Measurements from ENCODE around the gene AQP7. TPM values are rescaled to one million over a fixed set of nuclear protein-coding genes. Genes with fewer than 3 reads are reported as not detected.

The AQP7 gene
- total RNA-seq, 1 donor from 2014 or later: 5.0 TPM

DNA sequence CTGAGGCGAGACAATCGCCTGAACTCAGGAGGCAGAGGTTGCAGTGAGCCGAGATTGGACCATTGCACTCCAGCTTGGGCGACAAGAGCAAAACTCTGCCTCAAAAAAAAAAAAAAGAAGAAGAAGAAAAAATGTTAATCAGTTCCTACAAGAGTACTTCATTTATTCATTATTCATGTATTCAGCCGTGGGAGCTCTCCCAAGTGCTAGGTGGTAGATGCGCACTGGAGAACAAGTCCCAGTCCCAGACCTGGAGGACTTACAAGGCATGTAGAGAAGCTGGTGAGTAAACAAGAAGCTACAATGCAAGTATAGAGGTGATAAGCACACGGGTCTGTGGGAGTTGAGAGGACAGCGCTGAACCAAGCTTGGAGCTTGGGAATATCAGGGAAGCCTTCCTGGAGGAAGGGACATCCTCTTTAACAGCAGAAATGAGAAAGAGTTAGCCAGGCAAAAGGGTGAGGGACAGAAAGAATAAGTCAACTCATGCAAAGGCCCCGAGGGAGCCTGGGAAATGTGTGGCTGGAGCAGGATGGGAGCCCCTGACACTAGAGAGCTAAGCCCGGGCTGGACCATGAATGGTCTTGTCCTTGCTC lies 17.4 kb upstream of the AQP7 start:
- peaks cover 8% of the 10 kb centered on the region for H3K27me3 Mint-ChIP-seq
- H3K27ac Mint-ChIP-seq: no peak overlapping the region
- H3K4me3 Mint-ChIP-seq: no peak overlapping the region
- no peaks in the 10 kb centered on the region for H3K9me3 Mint-ChIP-seq
- TF ChIP-seq CTCF (conservative IDR thresholded peaks at IDR 0.05): no peak
- no peak for DNase-seq (ENCODE audit: extremely low spot score, unreplicated experiment)
- no peaks in the 10 kb centered on the region for H3K36me3 Mint-ChIP-seq
- H3K4me1 Mint-ChIP-seq (ENCODE audit: unreplicated experiment): peaks cover 13% of the 10 kb centered on the region

DNA sequence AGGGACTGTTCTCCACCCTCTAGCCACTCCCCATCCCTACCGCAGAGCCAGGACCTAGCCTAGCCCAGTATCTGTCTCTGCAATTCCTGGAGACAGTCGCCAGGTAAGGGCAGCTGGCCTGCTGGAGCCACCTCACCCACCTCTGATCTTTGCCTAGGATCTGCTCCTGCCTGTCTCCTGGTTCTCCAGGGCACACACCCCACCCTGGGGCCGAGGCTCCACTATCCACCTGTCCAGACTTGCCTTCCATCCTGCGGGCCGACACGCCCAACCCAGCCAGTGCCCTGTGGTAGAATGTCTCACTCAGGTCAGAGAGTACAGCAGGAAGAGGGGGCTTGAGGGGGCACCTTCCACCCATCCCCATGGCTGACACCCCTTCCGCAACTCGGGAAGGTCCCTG lies 15.7 kb upstream of the AQP7 start:
- H3K27ac Mint-ChIP-seq: no peak overlapping the region
- H3K4me3 Mint-ChIP-seq: no peak overlapping the region
- TF ChIP-seq CTCF (conservative IDR thresholded peaks at IDR 0.05): no peak
- peaks cover 13% of the 10 kb centered on the region for H3K4me1 Mint-ChIP-seq (ENCODE audit: unreplicated experiment)
- H3K36me3 Mint-ChIP-seq: no peaks in the 10 kb centered on the region
- no peak for DNase-seq (ENCODE audit: extremely low spot score, unreplicated experiment)
- H3K27me3 Mint-ChIP-seq: peaks cover 8% of the 10 kb centered on the region
- no peaks in the 10 kb centered on the region for H3K9me3 Mint-ChIP-seq

GRCh38 chr9:33416996-33417395 lies 14.6 kb upstream of the AQP7 start:
- Mint-ChIP-seq H3K27ac (peak overlapping the region; percentile 30), H3K9me3 (no peaks in the 10 kb centered on the region), H3K4me1 (ENCODE audit: unreplicated experiment) (peaks cover 13% of the 10 kb centered on the region), H3K27me3 (peaks cover 8% of the 10 kb centered on the region), H3K36me3 (no peaks in the 10 kb centered on the region), H3K4me3 (peak overlapping the region; percentile 62)
- TF ChIP-seq CTCF (conservative IDR thresholded peaks at IDR 0.05): no peak
- no peak for DNase-seq (ENCODE audit: extremely low spot score, unreplicated experiment)

- no peaks in the 10 kb centered on the region for H3K9me3 Mint-ChIP-seq
- peaks cover 8% of the 10 kb centered on the region for H3K27me3 Mint-ChIP-seq
- H3K4me3 Mint-ChIP-seq: peak overlapping the region; percentile 34
- peaks cover 13% of the 10 kb centered on the region for H3K4me1 Mint-ChIP-seq (ENCODE audit: unreplicated experiment)
- H3K27ac Mint-ChIP-seq: peak overlapping the region; percentile 90
- H3K36me3 Mint-ChIP-seq: no peaks in the 10 kb centered on the region
- TF ChIP-seq CTCF (conservative IDR thresholded peaks at IDR 0.05): peak; percentile 77
- peak; percentile 77 for DNase-seq (ENCODE audit: extremely low spot score, unreplicated experiment)
Measured at GRCh38 chr9:33415501-33416038, 13.2 kb upstream of the AQP7 start.

GRCh38 chr9:33414889-33415500 lies 12.6 kb upstream of the AQP7 start:
- peak overlapping the region; percentile 90 for H3K27ac Mint-ChIP-seq
- peaks cover 4% of the 10 kb centered on the region for H3K27me3 Mint-ChIP-seq
- no peak for TF ChIP-seq CTCF (conservative IDR thresholded peaks at IDR 0.05)
- no peaks in the 10 kb centered on the region for H3K36me3 Mint-ChIP-seq
- DNase-seq (ENCODE audit: extremely low spot score, unreplicated experiment): no peak
- H3K9me3 Mint-ChIP-seq: no peaks in the 10 kb centered on the region
- peaks cover 13% of the 10 kb centered on the region for H3K4me1 Mint-ChIP-seq (ENCODE audit: unreplicated experiment)
- H3K4me3 Mint-ChIP-seq: no peak overlapping the region
